Testis (tissue), 2 donors: ENCODE measurements around the gene PIRT.

Experiments
- POLR2A ChIP-seq: fragments of 450-650 bp; IDR thresholded peaks from one replicate; pipeline ENCODE4 v1.6.1; 2017; ENCODE audit warnings: antibody characterized with exemption, mild to moderate bottlenecking, moderate library complexity
- TF ChIP-seq, protein P1 (sequence below), 3 experiments: fragments of 450-650 bp in 2 of 3; fragments of 200-600 bp in 1 of 3; sonication (generic) in 1 of 3; IDR thresholded peaks; one replicate each; pipeline ENCODE4 v1.5.1; 2016 to 2019; ENCODE audit warnings: antibody characterized with exemption in 3 of 3, mild to moderate bottlenecking in 2 of 3, moderate library complexity in 1 of 3

GRCh38 chr17:10827898-10828552 is 9.9 kb downstream of the PIRT start:
- TF ChIP-seq, protein P1, sequence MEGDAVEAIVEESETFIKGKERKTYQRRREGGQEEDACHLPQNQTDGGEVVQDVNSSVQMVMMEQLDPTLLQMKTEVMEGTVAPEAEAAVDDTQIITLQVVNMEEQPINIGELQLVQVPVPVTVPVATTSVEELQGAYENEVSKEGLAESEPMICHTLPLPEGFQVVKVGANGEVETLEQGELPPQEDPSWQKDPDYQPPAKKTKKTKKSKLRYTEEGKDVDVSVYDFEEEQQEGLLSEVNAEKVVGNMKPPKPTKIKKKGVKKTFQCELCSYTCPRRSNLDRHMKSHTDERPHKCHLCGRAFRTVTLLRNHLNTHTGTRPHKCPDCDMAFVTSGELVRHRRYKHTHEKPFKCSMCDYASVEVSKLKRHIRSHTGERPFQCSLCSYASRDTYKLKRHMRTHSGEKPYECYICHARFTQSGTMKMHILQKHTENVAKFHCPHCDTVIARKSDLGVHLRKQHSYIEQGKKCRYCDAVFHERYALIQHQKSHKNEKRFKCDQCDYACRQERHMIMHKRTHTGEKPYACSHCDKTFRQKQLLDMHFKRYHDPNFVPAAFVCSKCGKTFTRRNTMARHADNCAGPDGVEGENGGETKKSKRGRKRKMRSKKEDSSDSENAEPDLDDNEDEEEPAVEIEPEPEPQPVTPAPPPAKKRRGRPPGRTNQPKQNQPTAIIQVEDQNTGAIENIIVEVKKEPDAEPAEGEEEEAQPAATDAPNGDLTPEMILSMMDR (IDR thresholded peaks at IDR 0.05): no peak
- TF ChIP-seq POLR2A: no peak
